ENCODE results near the gene PSMA5.

- TF ChIP-seq CTCF (IDR thresholded peaks at IDR 0.05) (no peak), POLR2A (IDR thresholded peaks at IDR 0.05) (no peak), POLR2AphosphoS5 (IDR thresholded peaks at IDR 0.05) (no peak)
Observed at GRCh38 chr1:109379422-109379821, 46.8 kb downstream of the PSMA5 start.

Data from prostate gland (tissue), 2 donors.